Activated T-cell treated with anti-CD3 and anti-CD28 coated beads, Interleukin-2, amount 50 U/mL, for 72 hours (primary cell): Measurements from ENCODE around the gene INSR. TPM values are rescaled to one million over a fixed set of nuclear protein-coding genes. Genes with fewer than 3 reads are reported as not detected.
"Not testable (repeated sequence)": the region's sequence is repeated elsewhere in the genome, so short reads cannot be mapped to it uniquely, and the experiment has no call there.

Experiments used
- ATAC-seq, 2 donors: fragments of 150-1000 bp; cut with Tn5 transposase; replicated peaks in 1 of 2; 2 replicates each; pipeline ENCODE4 v1.10.0; 2021; ENCODE audit warnings: moderate library complexity in 2 of 2, mild to moderate bottlenecking in 1 of 2
- DNase-seq, 2 donors: peaks; one replicate each; pipeline ENCODE4 v3.0.0; 2021 to 2022; ENCODE audit warnings: mixed read lengths in 1 of 2
- H3K27ac Mint-ChIP-seq: one replicate; pipeline ENCODE4 v1.8.0; 2022; ENCODE audit warnings: mild to moderate bottlenecking, moderate library complexity, mixed read lengths
- H3K27me3 Mint-ChIP-seq: one replicate; pipeline ENCODE4 v1.8.0; 2022; ENCODE audit warnings: low read depth, mixed read lengths
- H3K36me3 Mint-ChIP-seq, 2 donors: one replicate each; pipeline ENCODE4 v1.8.0; 2022; ENCODE audit warnings: mixed read lengths in 2 of 2, mild to moderate bottlenecking in 1 of 2; ENCODE audit not compliant: insufficient read depth in 2 of 2
- H3K4me1 Mint-ChIP-seq: one replicate; pipeline ENCODE4 v1.8.0; 2022; ENCODE audit warnings: low read depth, mixed read lengths
- H3K4me3 Mint-ChIP-seq, 2 donors: one replicate each; pipeline ENCODE4 v1.8.0; 2022; ENCODE audit warnings: mild to moderate bottlenecking in 2 of 2, mixed read lengths in 2 of 2, moderate library complexity in 2 of 2
- H3K9me3 Mint-ChIP-seq, 2 donors: one replicate each; pipeline ENCODE4 v1.8.0; 2022; ENCODE audit warnings: mixed read lengths in 2 of 2
- total RNA-seq, 2 donors: library from RNA; stranded (reverse); gene quantifications; one replicate each; pipeline ENCODE4 v1.2.3, GENCODE V29; 2022

INSR gene
- total RNA-seq, 2 donors from 2014 or later: 8.7 TPM

DNA sequence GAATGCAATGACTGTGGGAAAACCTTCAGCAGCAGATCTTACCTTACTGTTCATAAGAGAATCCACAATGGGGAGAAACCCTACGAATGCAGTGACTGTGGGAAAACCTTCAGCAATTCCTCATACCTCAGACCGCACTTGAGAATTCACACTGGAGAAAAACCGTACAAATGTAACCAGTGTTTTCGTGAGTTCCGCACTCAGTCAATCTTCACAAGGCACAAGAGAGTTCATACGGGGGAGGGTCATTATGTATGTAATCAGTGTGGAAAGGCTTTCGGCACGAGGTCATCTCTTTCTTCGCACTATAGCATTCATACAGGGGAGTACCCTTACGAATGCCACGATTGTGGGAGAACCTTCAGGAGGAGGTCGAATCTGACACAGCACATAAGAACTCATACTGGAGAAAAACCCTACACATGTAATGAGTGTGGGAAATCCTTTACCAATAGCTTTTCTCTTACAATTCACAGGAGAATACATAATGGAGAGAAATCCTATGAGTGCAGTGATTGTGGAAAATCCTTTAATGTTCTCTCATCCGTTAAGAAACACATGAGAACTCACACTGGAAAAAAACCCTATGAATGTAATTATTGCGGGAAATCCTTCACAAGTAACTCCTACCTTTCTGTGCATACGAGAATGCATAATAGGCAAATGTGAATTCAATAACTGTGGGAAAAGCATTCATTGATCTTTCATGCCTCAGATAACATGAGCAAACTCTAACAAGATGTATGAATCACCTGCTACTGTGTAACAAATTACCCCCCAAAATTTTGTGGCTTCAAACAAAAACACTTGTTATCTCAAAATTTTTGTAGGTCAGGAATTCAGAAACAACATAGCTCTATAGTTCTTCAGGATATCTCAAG lies 210.9 kb downstream of the INSR start:
- H3K36me3 Mint-ChIP-seq: peaks cover 53 to 88% of the 10 kb centered on the region in 2 donors
- no peaks in the 10 kb centered on the region for H3K4me1 Mint-ChIP-seq
- ATAC-seq (no peak), DNase-seq (no peak)
- H3K27me3 Mint-ChIP-seq: no peaks in the 10 kb centered on the region
- peaks cover 15 to 35% of the 10 kb centered on the region in 2 donors for H3K9me3 Mint-ChIP-seq
- no peak overlapping the region for H3K27ac Mint-ChIP-seq
- H3K4me3 Mint-ChIP-seq: no peak overlapping the region

DNA sequence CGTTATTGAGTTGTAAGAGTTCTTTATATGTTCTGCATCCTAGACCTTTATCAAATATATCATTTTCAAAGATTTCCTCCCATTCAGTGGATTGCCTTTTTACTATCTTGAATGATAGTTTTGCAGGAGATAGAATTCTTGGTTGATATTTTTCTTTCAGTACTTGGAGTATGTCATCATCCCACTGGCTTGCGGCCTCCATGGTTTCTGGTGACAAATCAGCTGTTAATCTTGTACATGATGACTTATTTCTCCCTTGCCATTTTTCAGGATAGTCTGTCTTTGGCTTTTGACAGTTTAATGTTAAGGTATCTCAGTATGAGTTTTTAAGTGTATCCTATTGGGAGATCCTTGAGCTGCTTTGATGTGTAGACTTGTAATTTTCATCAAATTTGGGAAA lies 216.2 kb downstream of the INSR start:
- Mint-ChIP-seq H3K27me3 (no peaks in the 10 kb centered on the region), H3K9me3 (peaks cover 12 to 29% of the 10 kb centered on the region in 2 donors), H3K4me1 (no peaks in the 10 kb centered on the region), H3K36me3 (peaks cover 61 to 89% of the 10 kb centered on the region in 2 donors), H3K27ac (no peak overlapping the region), H3K4me3 (no peak overlapping the region)
- ATAC-seq (no peak), DNase-seq (no peak)

DNA sequence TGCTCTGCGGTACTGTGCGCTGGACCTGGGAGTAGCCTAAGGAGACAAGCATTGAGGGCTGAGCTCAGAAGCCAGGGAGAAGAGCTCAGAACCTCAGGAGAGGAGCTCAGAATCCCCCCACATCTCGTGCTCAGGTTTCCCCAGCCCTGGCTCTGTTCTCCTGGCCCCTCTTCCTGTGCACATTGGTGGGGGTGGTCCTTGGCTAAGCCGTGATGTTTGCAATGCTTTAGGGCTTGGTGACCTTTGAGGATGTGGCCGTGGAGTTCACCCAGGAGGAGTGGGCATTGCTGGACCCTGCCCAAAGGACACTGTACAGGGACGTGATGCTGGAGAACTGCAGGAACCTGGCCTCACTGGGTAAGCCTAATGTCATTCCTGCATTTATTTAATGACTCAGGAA lies 218.1 kb downstream of the INSR start:
- Mint-ChIP-seq H3K4me3 (no peak overlapping the region), H3K27ac (no peak overlapping the region), H3K9me3 (peaks cover 9 to 21% of the 10 kb centered on the region in 2 donors), H3K27me3 (no peaks in the 10 kb centered on the region), H3K4me1 (peaks cover 10% of the 10 kb centered on the region), H3K36me3 (peaks cover 54 to 82% of the 10 kb centered on the region in 2 donors)
- DNase-seq (no peak), ATAC-seq (no peak)

DNA sequence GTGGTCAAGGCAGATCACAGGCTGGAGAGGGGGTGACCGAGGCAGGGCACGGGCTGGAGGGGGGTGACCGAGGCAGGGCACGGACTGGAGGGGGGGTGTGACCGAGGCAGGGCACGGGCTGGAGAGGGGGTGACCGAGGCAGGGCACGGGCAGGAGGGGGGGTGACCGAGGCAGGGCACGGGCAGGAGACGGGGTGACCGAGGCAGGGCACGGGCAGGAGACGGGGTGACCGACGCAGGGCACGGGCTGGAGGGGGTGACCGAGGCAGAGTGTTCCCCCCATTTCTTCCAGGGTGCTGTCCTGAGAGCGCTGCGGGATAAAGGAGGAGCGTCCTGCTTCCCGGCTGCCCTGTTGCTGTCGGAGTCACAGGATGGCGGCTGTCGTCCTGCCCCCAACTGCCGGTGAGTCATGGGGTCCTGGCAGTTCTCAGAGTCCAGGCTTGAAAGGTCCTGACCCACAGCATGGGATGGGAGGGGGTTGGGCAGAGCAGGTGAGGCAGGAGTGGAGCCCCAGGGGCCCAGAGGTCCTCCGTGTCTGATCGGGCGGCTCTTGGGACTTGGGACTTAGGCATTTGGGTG lies 219.4 kb downstream of the INSR start:
- no peak overlapping the region for H3K27ac Mint-ChIP-seq
- ATAC-seq (no peak), DNase-seq (no peak)
- H3K36me3 Mint-ChIP-seq: peaks cover 43 to 72% of the 10 kb centered on the region in 2 donors
- H3K4me1 Mint-ChIP-seq: peaks cover 12% of the 10 kb centered on the region
- no peaks in the 10 kb centered on the region for H3K27me3 Mint-ChIP-seq
- H3K4me3 Mint-ChIP-seq: no peak overlapping the region
- H3K9me3 Mint-ChIP-seq: peaks cover 9 to 15% of the 10 kb centered on the region in 2 donors

DNA sequence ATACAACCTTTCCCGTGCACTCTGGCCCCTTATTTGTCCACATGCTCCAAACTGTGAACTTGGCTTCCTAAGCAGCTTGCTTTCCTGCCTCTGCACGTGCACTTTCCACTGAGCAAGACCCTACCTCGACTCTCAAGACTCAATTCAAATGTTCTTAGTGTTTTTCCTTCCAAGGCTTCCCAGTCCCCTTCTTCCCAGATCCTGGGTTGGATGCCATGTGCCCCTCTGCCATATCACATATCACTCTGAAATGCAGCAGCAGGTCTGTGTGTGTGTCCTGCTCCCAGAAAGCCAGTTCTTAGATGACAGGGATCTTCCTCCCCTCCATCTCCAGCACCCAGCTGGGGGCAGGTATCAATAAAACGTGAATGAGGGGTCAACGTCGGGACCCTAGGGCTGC lies 221.7 kb downstream of the INSR start:
- no peak overlapping the region for H3K27ac Mint-ChIP-seq
- ATAC-seq: no peak
- H3K9me3 Mint-ChIP-seq: peaks cover 2 to 8% of the 10 kb centered on the region in 2 donors
- peak overlapping the region; percentile 1 to 27 for H3K4me3 Mint-ChIP-seq
- peaks cover 28 to 51% of the 10 kb centered on the region in 2 donors for H3K36me3 Mint-ChIP-seq
- no peak for DNase-seq
- H3K27me3 Mint-ChIP-seq: no peaks in the 10 kb centered on the region
- H3K4me1 Mint-ChIP-seq: peaks cover 23% of the 10 kb centered on the region

DNA sequence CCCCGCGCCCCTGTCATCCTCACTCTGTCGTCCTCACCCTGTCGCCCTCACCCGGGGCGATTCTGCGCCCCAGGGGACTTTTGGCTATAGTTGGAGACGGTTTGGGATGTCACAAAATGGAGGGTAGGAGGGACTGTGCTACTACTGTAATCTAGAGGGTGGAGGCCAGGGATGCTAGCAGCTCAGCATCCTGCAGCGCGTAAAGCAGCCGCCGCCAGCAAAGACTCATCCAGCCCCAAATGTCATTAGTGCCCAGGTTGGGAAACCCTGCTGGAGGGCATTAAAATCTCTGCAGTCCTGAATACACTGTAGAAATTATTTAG lies 224.3 kb downstream of the INSR start:
- ATAC-seq: peak in 1 of 2 donors; percentile 29
- Mint-ChIP-seq H3K27me3 (no peaks in the 10 kb centered on the region), H3K9me3 (peaks cover 0 to 2% of the 10 kb centered on the region in 2 donors), H3K4me3 (peak overlapping the region; percentile 97 to 98), H3K4me1 (peaks cover 23% of the 10 kb centered on the region), H3K27ac (peak overlapping the region; percentile 61), H3K36me3 (peaks cover 12 to 26% of the 10 kb centered on the region in 2 donors)
- no peak for DNase-seq

DNA sequence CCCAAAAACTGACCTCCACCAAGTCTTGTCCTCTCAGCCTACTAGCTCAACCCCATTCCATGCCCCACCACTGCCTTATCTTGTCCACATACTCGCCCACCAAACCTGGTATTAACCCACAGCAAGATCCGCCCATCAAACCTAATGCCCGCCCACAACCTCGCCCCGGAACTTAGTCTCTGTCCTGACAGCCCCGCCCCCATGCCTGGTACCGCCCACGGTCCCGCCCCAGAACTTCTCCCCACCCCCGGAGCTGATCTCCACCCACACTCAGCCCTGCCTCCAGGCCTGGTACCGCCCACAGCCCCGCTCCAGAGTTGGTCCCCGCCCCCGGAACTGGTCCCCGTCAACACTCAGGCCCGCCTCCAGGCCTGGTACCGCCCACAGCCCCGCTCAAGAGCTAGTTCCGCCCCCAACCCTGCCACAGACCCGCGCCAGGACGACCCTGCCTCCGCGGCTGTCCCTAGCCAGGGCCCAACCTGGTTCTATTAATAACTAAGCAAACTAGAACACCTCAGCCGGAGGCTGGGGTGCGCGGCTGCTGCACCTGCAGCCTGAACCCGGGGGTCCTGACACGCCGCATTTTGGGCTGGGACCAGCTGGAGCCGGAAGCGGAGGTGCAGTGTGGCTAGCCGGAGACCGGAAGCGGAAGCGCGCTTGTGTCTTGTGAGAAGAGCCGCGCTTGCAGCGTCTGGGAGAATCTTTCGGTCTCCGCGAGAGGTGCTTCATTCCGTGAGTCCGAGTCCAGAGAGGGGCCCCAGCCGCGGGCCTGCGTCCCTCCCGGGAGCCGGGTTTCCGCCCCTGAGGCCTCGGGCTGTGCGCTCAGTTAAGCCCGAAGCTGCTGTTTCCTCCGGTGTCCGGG lies 224.9 kb downstream of the INSR start, which contains the start of gene ZNF557:
TSS of gene ZNF557 (plus strand) at position 662 of the 862 bp plus-strand sequence. CDS start 5,372 bp downstream, outside the sequence.
- Mint-ChIP-seq H3K27ac (peak within 1 kb of the TSS; percentile 61), H3K9me3 (peaks cover 0 to 2% of the 10 kb centered on the region in 2 donors), H3K27me3 (no peaks in the 10 kb centered on the region), H3K36me3 (peaks cover 9 to 23% of the 10 kb centered on the region in 2 donors), H3K4me1 (peaks cover 23% of the 10 kb centered on the region), H3K4me3 (peak within 1 kb of the TSS; percentile 97 to 98)
- DNase-seq (peak; percentile 99 to 100), ATAC-seq (peak; percentile 96)

DNA sequence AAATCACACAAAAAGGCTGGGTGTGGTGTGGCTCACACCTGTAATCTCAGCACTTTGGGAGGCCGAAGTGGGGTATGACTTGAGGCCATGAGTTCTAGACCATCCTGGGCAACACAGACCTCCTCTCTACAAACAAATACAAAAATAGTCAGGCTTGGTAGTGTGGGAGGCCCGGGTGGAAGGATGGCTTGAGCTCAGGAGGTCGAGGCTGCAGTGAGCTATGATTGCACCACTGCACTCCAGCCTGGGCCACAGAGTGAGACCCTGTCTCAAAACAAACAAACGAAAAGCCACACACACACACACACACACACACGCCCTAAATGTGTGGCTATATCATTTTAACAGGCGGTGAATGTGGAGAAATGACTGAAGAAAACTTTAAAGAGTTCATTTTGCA lies 225.6 kb downstream of the INSR start:
- Mint-ChIP-seq H3K4me3 (peak overlapping the region; percentile 97 to 98), H3K4me1 (peaks cover 23% of the 10 kb centered on the region), H3K9me3 (peaks cover 0 to 2% of the 10 kb centered on the region in 2 donors), H3K27ac (peak overlapping the region; percentile 61), H3K27me3 (no peaks in the 10 kb centered on the region), H3K36me3 (peaks cover 7 to 17% of the 10 kb centered on the region in 2 donors)
- ATAC-seq (no peak), DNase-seq (no peak)

DNA sequence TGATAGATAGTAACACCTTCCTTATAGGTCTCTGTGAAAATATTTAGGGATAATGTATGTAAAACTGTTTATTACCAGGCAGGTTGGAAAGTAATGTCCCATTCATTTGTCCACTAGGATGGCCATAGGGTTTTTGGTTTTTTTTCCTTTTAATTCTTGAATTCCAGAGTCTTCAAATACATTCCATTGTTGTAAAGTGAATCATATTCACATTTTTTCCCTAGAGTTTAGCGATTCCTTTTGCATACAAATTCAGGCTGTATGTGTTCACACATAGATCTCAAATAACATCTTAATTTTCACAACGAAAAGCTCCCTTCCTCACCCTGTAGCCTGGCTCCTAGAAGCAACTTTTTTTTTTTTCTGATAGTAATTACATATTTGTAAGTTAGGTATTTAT lies 226.5 kb downstream of the INSR start:
- ATAC-seq: no peak
- DNase-seq: no peak
- peaks cover 0 to 2% of the 10 kb centered on the region in 2 donors for H3K9me3 Mint-ChIP-seq
- peaks cover 22% of the 10 kb centered on the region for H3K4me1 Mint-ChIP-seq
- no peak overlapping the region for H3K27ac Mint-ChIP-seq
- peaks cover 6 to 15% of the 10 kb centered on the region in 2 donors for H3K36me3 Mint-ChIP-seq
- no peak overlapping the region for H3K4me3 Mint-ChIP-seq
- no peaks in the 10 kb centered on the region for H3K27me3 Mint-ChIP-seq

DNA sequence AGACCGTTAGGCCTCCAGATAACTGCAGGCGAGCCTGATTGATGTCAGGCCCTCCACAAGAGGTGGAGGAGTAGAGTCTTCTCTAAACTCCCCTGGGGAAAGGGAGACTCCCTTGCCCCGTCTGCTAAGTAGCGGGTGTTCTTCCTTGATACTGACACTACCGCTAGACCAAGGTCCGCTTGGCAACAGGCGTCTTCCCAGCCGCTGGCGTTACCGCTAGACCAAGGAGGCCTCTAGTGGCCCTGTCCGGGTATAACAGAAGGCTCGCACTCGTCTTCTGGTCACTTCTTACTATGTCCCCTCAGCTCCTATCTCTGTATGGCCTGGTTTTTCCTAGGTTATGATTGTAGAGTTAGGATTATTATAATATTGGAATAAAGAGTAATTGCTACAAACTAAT lies 227.1 kb downstream of the INSR start:
- not testable (repeated sequence) for ATAC-seq, H3K9me3 Mint-ChIP-seq, H3K27ac Mint-ChIP-seq, H3K36me3 Mint-ChIP-seq, H3K4me3 Mint-ChIP-seq, H3K27me3 Mint-ChIP-seq
- peak in 1 of 2 donors; percentile 20 for DNase-seq
- peaks cover 16% of the 10 kb centered on the region for H3K4me1 Mint-ChIP-seq

DNA sequence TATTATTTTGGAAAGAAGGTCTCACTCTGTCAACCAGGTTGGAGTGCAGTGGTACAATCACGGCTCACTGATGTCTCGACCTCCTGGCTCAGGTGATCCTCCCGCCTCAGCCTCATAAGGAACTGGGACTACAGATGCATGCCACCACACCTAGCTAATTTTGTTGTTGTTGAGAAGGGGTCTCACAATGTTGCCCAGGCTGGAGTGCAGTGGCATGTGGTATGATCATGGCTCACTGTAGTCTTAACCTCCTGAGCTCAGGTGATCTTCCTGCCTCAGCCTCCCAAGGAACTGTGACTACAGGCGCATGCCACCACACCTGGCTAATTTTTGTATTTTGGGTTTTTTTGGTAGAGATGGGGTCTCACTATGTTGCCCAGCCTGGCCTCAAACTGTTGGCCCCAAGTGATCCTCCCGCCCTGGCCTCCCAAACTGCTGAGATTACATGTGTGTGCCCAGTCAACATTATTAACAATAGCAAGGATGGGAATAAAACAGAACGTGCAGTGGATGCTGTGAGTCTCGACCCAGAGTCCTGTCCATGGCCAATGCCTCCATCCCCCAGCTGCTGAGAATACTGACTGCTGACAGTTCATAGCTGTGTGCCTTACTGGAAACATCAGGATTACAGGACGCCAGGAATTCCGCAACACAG lies 230.3 kb downstream of the INSR start:
- Mint-ChIP-seq H3K9me3 (peaks cover 0 to 3% of the 10 kb centered on the region in 2 donors), H3K4me1 (peaks cover 7% of the 10 kb centered on the region), H3K27me3 (no peaks in the 10 kb centered on the region), H3K36me3 (peaks cover 0 to under 1% of the 10 kb centered on the region in 2 donors), H3K4me3 (no peak overlapping the region), H3K27ac (no peak overlapping the region)
- ATAC-seq: peak; percentile 54 to 80
- no peak for DNase-seq

DNA sequence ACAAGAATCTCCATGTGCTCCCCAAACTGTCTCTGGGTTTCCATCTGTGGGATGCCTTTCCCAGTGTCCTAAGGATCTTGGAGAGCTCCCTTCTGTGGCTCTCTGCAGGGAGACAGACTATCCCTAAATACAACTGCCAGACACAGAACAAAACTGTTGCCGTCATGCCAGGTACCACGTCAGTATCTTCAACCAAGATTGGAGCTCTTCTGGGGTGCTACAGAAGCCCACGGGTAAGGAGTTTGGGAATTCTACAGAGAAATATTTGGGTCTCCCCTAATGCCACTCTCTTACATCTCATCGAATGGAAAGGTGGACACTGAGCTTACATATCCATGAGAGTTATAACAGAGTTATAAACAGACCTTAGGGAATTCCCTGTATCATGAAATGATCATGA lies 230.9 kb downstream of the INSR start:
- Mint-ChIP-seq H3K27me3 (no peaks in the 10 kb centered on the region), H3K4me1 (peaks cover 2% of the 10 kb centered on the region), H3K9me3 (peaks cover 0 to 2% of the 10 kb centered on the region in 2 donors), H3K4me3 (no peak overlapping the region), H3K27ac (no peak overlapping the region), H3K36me3 (no peaks in the 10 kb centered on the region)
- DNase-seq (no peak), ATAC-seq (peak; percentile 68 to 69)
